ENCODE results near the gene SLAIN2. TPM values are rescaled to one million over a fixed set of nuclear protein-coding genes. Genes with fewer than 3 reads are reported as not detected.

The SLAIN2 gene
- 12.2 and 12.9 TPM in 2 replicates for total RNA-seq

GRCh38 chr4:48340965-48341775 is at the start of gene SLAIN2:
Gene SLAIN2 (plus strand): TSS chr4:48341529. CDS start chr4:48341740, 211 bp downstream.

Other genes with a start within 250 kb of the SLAIN2 start
- gene TXK, start 207.3 kb upstream of the SLAIN2 start, total RNA-seq: 0.18 and 0.75 TPM in 2 replicates
- gene TEC, start 71.7 kb upstream of the SLAIN2 start, total RNA-seq: 0.09 and 0.28 TPM in 2 replicates
- gene SLC10A4, start 141.8 kb downstream of the SLAIN2 start, total RNA-seq: not detected in 2 replicates
- not detected in 2 replicates for gene ZAR1, start 148.7 kb downstream of the SLAIN2 start, total RNA-seq